ENCODE measurements around the gene CPNE4. TPM values are rescaled to one million over a fixed set of nuclear protein-coding genes. Genes with fewer than 3 reads are reported as not detected.

CPNE4 gene
- total RNA-seq, 1 experiment from 2014 or later: 0.41 TPM

GRCh38 chr3:131835906-131836305 is 198.9 kb downstream of the CPNE4 start:
- no peaks in the 10 kb centered on the region for H3K4me1 Mint-ChIP-seq (ENCODE audit: low read depth, unreplicated experiment)
- no peak overlapping the region for H3K27ac Mint-ChIP-seq (ENCODE audit: unreplicated experiment)

GRCh38 chr3:131831608-131832007 is 203.2 kb downstream of the CPNE4 start:
- POLR2A ChIA-PET: no interaction called here
- BruUV-seq (replicated peaks): no TSS peak
- peaks cover 32% of the 10 kb centered on the region for H3K9me3 Mint-ChIP-seq (ENCODE audit: unreplicated experiment)
- no peak overlapping the region for H3K4me3 Mint-ChIP-seq (ENCODE audit: unreplicated experiment)
- DNase-seq: no peak
- Histone ChIP-seq H3K27me3 (replicated peaks; ENCODE audit: control insufficient read depth, insufficient read depth, low read length) (no peaks in the 10 kb centered on the region), H3K9me3 (no peaks in the 10 kb centered on the region), H3K4me3 (ENCODE audit: low read depth, low read length) (no peak overlapping the region), H3K36me3 (ENCODE audit: control insufficient read depth, insufficient read depth, low read length) (no peaks in the 10 kb centered on the region), H3K4me1 (no peaks in the 10 kb centered on the region)
- no peak for TF ChIP-seq CTCF (IDR thresholded peaks at IDR 0.05; ENCODE audit: insufficient read depth in 1 of 2, low read depth in 1 of 2, low read length in 1 of 2, severe bottlenecking in 1 of 2, unreplicated experiment in 1 of 2)
- CTCF ChIA-PET: interaction anchor here (0.6 kb wide), 1 partner anchor 304 kb away, joined by 3 read pairs; no protein-coding TSS in a partner anchor
- intact Hi-C loops (cut with micrococcal nuclease; ENCODE audit: unreplicated experiment): no loop called here
- no peaks in the 10 kb centered on the region for H3K36me3 Mint-ChIP-seq (ENCODE audit: insufficient read depth, unreplicated experiment)
- no peak overlapping the region for H3K27ac Mint-ChIP-seq (ENCODE audit: unreplicated experiment)
- H3K4me1 Mint-ChIP-seq (ENCODE audit: low read depth, unreplicated experiment): no peaks in the 10 kb centered on the region
- H3K27me3 Mint-ChIP-seq (ENCODE audit: insufficient read depth, unreplicated experiment): peaks cover 4% of the 10 kb centered on the region

More at GRCh38 chr3:131835906-131836305, 198.9 kb downstream of the CPNE4 start:
- Mint-ChIP-seq H3K4me3 (ENCODE audit: unreplicated experiment) (no peak overlapping the region), H3K36me3 (ENCODE audit: insufficient read depth, unreplicated experiment) (no peaks in the 10 kb centered on the region), H3K27me3 (ENCODE audit: insufficient read depth, unreplicated experiment) (no peaks in the 10 kb centered on the region), H3K9me3 (ENCODE audit: unreplicated experiment) (no peaks in the 10 kb centered on the region)
- no peak overlapping the region for H3K4me3 ChIP-seq (ENCODE audit: low read depth, low read length)
- H3K4me1 ChIP-seq: no peaks in the 10 kb centered on the region
- H3K36me3 ChIP-seq (ENCODE audit: control insufficient read depth, insufficient read depth, low read length): no peaks in the 10 kb centered on the region
- ChIA-PET CTCF (no interaction called here), POLR2A (no interaction called here)
- intact Hi-C loops (cut with micrococcal nuclease; ENCODE audit: unreplicated experiment): no loop called here
- no peak for TF ChIP-seq CTCF (IDR thresholded peaks at IDR 0.05; ENCODE audit: insufficient read depth in 1 of 2, low read depth in 1 of 2, low read length in 1 of 2, severe bottlenecking in 1 of 2, unreplicated experiment in 1 of 2)
- no peak for DNase-seq
- no TSS peak for BruUV-seq (replicated peaks)
- H3K9me3 ChIP-seq: no peaks in the 10 kb centered on the region
- H3K27me3 ChIP-seq (replicated peaks; ENCODE audit: control insufficient read depth, insufficient read depth, low read length): no peaks in the 10 kb centered on the region

- POLR2A ChIA-PET: no interaction called here
- H3K9me3 Mint-ChIP-seq (ENCODE audit: unreplicated experiment): no peaks in the 10 kb centered on the region
- CTCF ChIA-PET: no interaction called here
- TF ChIP-seq CTCF (IDR thresholded peaks at IDR 0.05; ENCODE audit: insufficient read depth in 1 of 2, low read depth in 1 of 2, low read length in 1 of 2, severe bottlenecking in 1 of 2, unreplicated experiment in 1 of 2): no peak
- H3K4me1 Mint-ChIP-seq (ENCODE audit: low read depth, unreplicated experiment): no peaks in the 10 kb centered on the region
- H3K36me3 Mint-ChIP-seq (ENCODE audit: insufficient read depth, unreplicated experiment): no peaks in the 10 kb centered on the region
- peaks cover 3% of the 10 kb centered on the region for H3K27me3 Mint-ChIP-seq (ENCODE audit: insufficient read depth, unreplicated experiment)
- Histone ChIP-seq H3K4me3 (ENCODE audit: low read depth, low read length) (no peak overlapping the region), H3K9me3 (no peaks in the 10 kb centered on the region), H3K36me3 (ENCODE audit: control insufficient read depth, insufficient read depth, low read length) (no peaks in the 10 kb centered on the region), H3K27me3 (replicated peaks; ENCODE audit: control insufficient read depth, insufficient read depth, low read length) (no peaks in the 10 kb centered on the region), H3K4me1 (no peaks in the 10 kb centered on the region)
- intact Hi-C loops (cut with micrococcal nuclease; ENCODE audit: unreplicated experiment): no loop called here
- no TSS peak for BruUV-seq (replicated peaks)
- H3K27ac Mint-ChIP-seq (ENCODE audit: unreplicated experiment): no peak overlapping the region
- no peak overlapping the region for H3K4me3 Mint-ChIP-seq (ENCODE audit: unreplicated experiment)
- DNase-seq: no peak
These were observed 213.5 kb downstream of the CPNE4 start for GRCh38 chr3:131821191-131821762.
